ENCODE data around the gene TMSB4X. TPM values are rescaled to one million over a fixed set of nuclear protein-coding genes. Genes with fewer than 3 reads are reported as not detected.

The TMSB4X gene
- polyA plus RNA-seq, 1 donor (not counting 4 experiments of a cell fraction or from before 2014, with no cell fraction given) = 2,500 TPM

- no peak overlapping the region for H2AFZ ChIP-seq (ENCODE audit: control insufficient read depth, low read length)
- H3K4me1 ChIP-seq (ENCODE audit: control insufficient read depth, extremely low read depth, insufficient read depth, low read length) = peaks cover 10% of the 10 kb centered on the region
- peak overlapping the region; percentile 41 for H3K9ac ChIP-seq (ENCODE audit: control insufficient read depth, extremely low read depth, insufficient read depth, low read length)
- H3K9me3 ChIP-seq (ENCODE audit: control insufficient read depth, low read depth, low read length) = peaks cover 2% of the 10 kb centered on the region
- peak overlapping the region in 1 of 3 experiments; percentile 1 for H3K4me3 ChIP-seq (ENCODE audit: control insufficient read depth in 2 of 3, extremely low read depth in 1 of 3, insufficient read depth in 2 of 3, low read depth in 1 of 3, low read length in 3 of 3)
- H3K27ac ChIP-seq (ENCODE audit: control insufficient read depth, insufficient read depth, low read length) = peak overlapping the region; percentile 17
- H3K9me1 ChIP-seq (ENCODE audit: control insufficient read depth, extremely low read depth, insufficient read depth, low read length) = no peaks in the 10 kb centered on the region
- TF ChIP-seq, protein P1, sequence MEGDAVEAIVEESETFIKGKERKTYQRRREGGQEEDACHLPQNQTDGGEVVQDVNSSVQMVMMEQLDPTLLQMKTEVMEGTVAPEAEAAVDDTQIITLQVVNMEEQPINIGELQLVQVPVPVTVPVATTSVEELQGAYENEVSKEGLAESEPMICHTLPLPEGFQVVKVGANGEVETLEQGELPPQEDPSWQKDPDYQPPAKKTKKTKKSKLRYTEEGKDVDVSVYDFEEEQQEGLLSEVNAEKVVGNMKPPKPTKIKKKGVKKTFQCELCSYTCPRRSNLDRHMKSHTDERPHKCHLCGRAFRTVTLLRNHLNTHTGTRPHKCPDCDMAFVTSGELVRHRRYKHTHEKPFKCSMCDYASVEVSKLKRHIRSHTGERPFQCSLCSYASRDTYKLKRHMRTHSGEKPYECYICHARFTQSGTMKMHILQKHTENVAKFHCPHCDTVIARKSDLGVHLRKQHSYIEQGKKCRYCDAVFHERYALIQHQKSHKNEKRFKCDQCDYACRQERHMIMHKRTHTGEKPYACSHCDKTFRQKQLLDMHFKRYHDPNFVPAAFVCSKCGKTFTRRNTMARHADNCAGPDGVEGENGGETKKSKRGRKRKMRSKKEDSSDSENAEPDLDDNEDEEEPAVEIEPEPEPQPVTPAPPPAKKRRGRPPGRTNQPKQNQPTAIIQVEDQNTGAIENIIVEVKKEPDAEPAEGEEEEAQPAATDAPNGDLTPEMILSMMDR (optimal IDR thresholded peaks at IDR 0.05 in 1 of 3, IDR thresholded peaks at IDR 0.05 in 1 of 3, conservative IDR thresholded peaks at IDR 0.05 in 1 of 3; ENCODE audit: extremely low read depth in 1 of 3, insufficient read depth in 2 of 3, low read length in 3 of 3) = no peak
- no peak for TF ChIP-seq EZH2 (IDR thresholded peaks at IDR 0.05; ENCODE audit: low read length)
- no peaks in the 10 kb centered on the region for H4K20me1 ChIP-seq (ENCODE audit: control insufficient read depth, extremely low read depth, insufficient read depth, low read length)
- DNase-seq (ENCODE audit: low read depth, low spot score) (no peak), FAIRE-seq (no peak)
- H3K36me3 ChIP-seq (ENCODE audit: control insufficient read depth in 2 of 2, extremely low read depth in 1 of 2, insufficient read depth in 2 of 2, low read length in 2 of 2) = no peaks in the 10 kb centered on the region
- H3K4me2 ChIP-seq (ENCODE audit: control insufficient read depth, extremely low read depth, insufficient read depth, low read depth, low read length) = peak overlapping the region; percentile 69
- dilution Hi-C loops (cut with MboI; ENCODE audit: extremely low pct_ligation_motif_present, low sequenced_read_pairs) = no loop called here
- no peaks in the 10 kb centered on the region for H3K27me3 ChIP-seq (ENCODE audit: control insufficient read depth, extremely low read depth, insufficient read depth, low read length)
- peaks cover 12% of the 10 kb centered on the region for H3K79me2 ChIP-seq (ENCODE audit: control insufficient read depth, insufficient read depth, low read length)
Observed at GRCh38 chrX:12977761-12978204, 2.9 kb downstream of the TMSB4X start.

- TF ChIP-seq, protein P1 (optimal IDR thresholded peaks at IDR 0.05 in 1 of 3, IDR thresholded peaks at IDR 0.05 in 1 of 3, conservative IDR thresholded peaks at IDR 0.05 in 1 of 3; ENCODE audit: extremely low read depth in 1 of 3, insufficient read depth in 2 of 3, low read length in 3 of 3) = no peak
- no peak for TF ChIP-seq EZH2 (IDR thresholded peaks at IDR 0.05; ENCODE audit: low read length)
- Histone ChIP-seq H3K9me1 (ENCODE audit: control insufficient read depth, extremely low read depth, insufficient read depth, low read length) (no peaks in the 10 kb centered on the region), H3K4me1 (ENCODE audit: control insufficient read depth, extremely low read depth, insufficient read depth, low read length) (peaks cover 10% of the 10 kb centered on the region), H4K20me1 (ENCODE audit: control insufficient read depth, extremely low read depth, insufficient read depth, low read length) (no peaks in the 10 kb centered on the region), H3K36me3 (ENCODE audit: control insufficient read depth in 2 of 2, extremely low read depth in 1 of 2, insufficient read depth in 2 of 2, low read length in 2 of 2) (no peaks in the 10 kb centered on the region), H3K9me3 (ENCODE audit: control insufficient read depth, low read depth, low read length) (peaks cover 2% of the 10 kb centered on the region), H3K9ac (ENCODE audit: control insufficient read depth, extremely low read depth, insufficient read depth, low read length) (peak overlapping the region; percentile 41), H3K27ac (ENCODE audit: control insufficient read depth, insufficient read depth, low read length) (peak overlapping the region; percentile 17), H3K4me2 (ENCODE audit: control insufficient read depth, extremely low read depth, insufficient read depth, low read depth, low read length) (peak overlapping the region; percentile 25), H3K4me3 (ENCODE audit: control insufficient read depth in 2 of 3, extremely low read depth in 1 of 3, insufficient read depth in 2 of 3, low read depth in 1 of 3, low read length in 3 of 3) (no peak overlapping the region), H3K79me2 (ENCODE audit: control insufficient read depth, insufficient read depth, low read length) (peaks cover 12% of the 10 kb centered on the region), H2AFZ (ENCODE audit: control insufficient read depth, low read length) (no peak overlapping the region), H3K27me3 (ENCODE audit: control insufficient read depth, extremely low read depth, insufficient read depth, low read length) (no peaks in the 10 kb centered on the region)
- dilution Hi-C loops (cut with MboI; ENCODE audit: extremely low pct_ligation_motif_present, low sequenced_read_pairs) = no loop called here
- no peak for FAIRE-seq
- DNase-seq (ENCODE audit: low read depth, low spot score) = no peak
Observed at GRCh38 chrX:12978205-12979025, 3.5 kb downstream of the TMSB4X start.
